WTC11 (cell line): ENCODE data around the gene NBEA. TPM values are rescaled to one million over a fixed set of nuclear protein-coding genes. Genes with fewer than 3 reads are reported as not detected.

Experiments
- ATAC-seq: fragments of 200-7000 bp; cut with Tn5 transposase; 2 replicates; pipeline ENCODE4 v1.10.0; 2021; ENCODE audit warnings: mild to moderate bottlenecking, moderate library complexity
- CTCF ChIA-PET: fragments of 300-600 bp; sonication (Branson Sonifier 250); formaldehyde crosslinking; loops from one replicate; lab custom pipeline; 2021; ENCODE audit warnings: antibody characterized with exemption; lab: Charles Lee
- POLR2A ChIA-PET: fragments of 350-600 bp; sonication (Branson Sonifier 250); formaldehyde crosslinking; loops from one replicate; lab custom pipeline; 2021; ENCODE audit warnings: antibody characterized with exemption; lab: Charles Lee
- DNase-seq: peaks from one replicate; pipeline ENCODE4 v3.0.0; 2021; ENCODE audit warnings: low spot score
- H3K27ac Mint-ChIP-seq: 2 replicates; pipeline ENCODE4 v1.8.0; 2021; ENCODE audit warnings: mixed read lengths
- H3K27me3 Mint-ChIP-seq: 2 replicates; pipeline ENCODE4 v1.8.0; 2021; ENCODE audit warnings: low read depth, mild to moderate bottlenecking, moderate library complexity, mixed read lengths
- H3K36me3 Mint-ChIP-seq: 2 replicates; pipeline ENCODE4 v1.8.0; 2021; ENCODE audit warnings: mixed read lengths
- H3K4me1 Mint-ChIP-seq: 2 replicates; pipeline ENCODE4 v1.8.0; 2022; ENCODE audit warnings: mixed read lengths
- H3K4me3 Mint-ChIP-seq: 2 replicates; pipeline ENCODE4 v1.8.0; 2021; ENCODE audit warnings: mild to moderate bottlenecking, moderate library complexity, mixed read lengths
- H3K9me3 Mint-ChIP-seq: 2 replicates; pipeline ENCODE4 v1.8.0; 2021; ENCODE audit warnings: mixed read lengths
- CREB1 ChIP-seq: sonication (generic); formaldehyde crosslinking; IDR thresholded peaks from 2 replicates; pipeline ENCODE4 v1.8.0; 2023; ENCODE audit warnings: mild to moderate bottlenecking, missing genetic modification reagents
- CREM ChIP-seq: sonication (generic); formaldehyde crosslinking; IDR thresholded peaks from 2 replicates; pipeline ENCODE4 v1.8.1; 2022; ENCODE audit warnings: mild to moderate bottlenecking, missing genetic modification reagents, moderate library complexity
- E2F1 ChIP-seq: sonication (generic); formaldehyde crosslinking; IDR thresholded peaks from 2 replicates; pipeline ENCODE4 v1.8.0; 2022; ENCODE audit warnings: mild to moderate bottlenecking, missing genetic modification reagents
- ELF4 ChIP-seq: sonication (generic); formaldehyde crosslinking; IDR thresholded peaks from 2 replicates; pipeline ENCODE4 v1.8.1; 2022; ENCODE audit warnings: low read depth, mild to moderate bottlenecking, moderate library complexity, missing genetic modification reagents
- ETV6 ChIP-seq: sonication (generic); formaldehyde crosslinking; IDR thresholded peaks from 2 replicates; pipeline ENCODE4 v1.8.1; 2022; ENCODE audit warnings: mild to moderate bottlenecking, missing genetic modification reagents
- FOXJ3 ChIP-seq: sonication (generic); formaldehyde crosslinking; IDR thresholded peaks from 2 replicates; pipeline ENCODE4 v1.9.0; 2021; ENCODE audit warnings: missing genetic modification reagents, mild to moderate bottlenecking, borderline replicate concordance
- FOXP4 ChIP-seq: sonication (generic); formaldehyde crosslinking; IDR thresholded peaks from 2 replicates; pipeline ENCODE4 v1.8.0; 2022; ENCODE audit warnings: mild to moderate bottlenecking, missing genetic modification reagents
- GRHL2 ChIP-seq: fragments of 250-450 bp; sonication (Bioruptor Pico); IDR thresholded peaks from 2 replicates; pipeline ENCODE4 v1.8.0; 2022; ENCODE audit warnings: mild to moderate bottlenecking, moderate library complexity; ENCODE audit not compliant: insufficient replicate concordance, severe bottlenecking
- GTF2I ChIP-seq: fragments of 250-450 bp; sonication (Bioruptor Pico); conservative IDR thresholded peaks from 2 replicates; pipeline ENCODE4 v1.4.0; 2021; ENCODE audit warnings: mild to moderate bottlenecking
- MAX ChIP-seq: sonication (generic); formaldehyde crosslinking; IDR thresholded peaks from 2 replicates; pipeline ENCODE4 v1.8.0; 2022; ENCODE audit warnings: mild to moderate bottlenecking, missing genetic modification reagents
- NR1H2 ChIP-seq: sonication (generic); formaldehyde crosslinking; IDR thresholded peaks from 2 replicates; pipeline ENCODE4 v1.9.0; 2021; ENCODE audit warnings: mild to moderate bottlenecking, moderate library complexity, missing genetic modification reagents
- PREB ChIP-seq: sonication (generic); formaldehyde crosslinking; IDR thresholded peaks from 2 replicates; pipeline ENCODE4 v1.8.1; 2022; ENCODE audit warnings: mild to moderate bottlenecking, missing genetic modification reagents, moderate library complexity, borderline replicate concordance
- PRRX2 ChIP-seq: fragments of 250-450 bp; sonication (Bioruptor Pico); IDR thresholded peaks from 2 replicates; pipeline ENCODE4 v1.8.0; 2021; ENCODE audit warnings: mild to moderate bottlenecking
- RORB ChIP-seq: fragments of 250-450 bp; sonication (Bioruptor Pico); IDR thresholded peaks from 2 replicates; pipeline ENCODE4 v1.9.0; 2021; ENCODE audit warnings: mild to moderate bottlenecking
- SOX15 ChIP-seq: fragments of 250-450 bp; sonication (Bioruptor Pico); IDR thresholded peaks from 2 replicates; pipeline ENCODE4 v1.9.0; 2021; ENCODE audit warnings: mild to moderate bottlenecking
- STAT6 ChIP-seq: sonication (generic); formaldehyde crosslinking; conservative IDR thresholded peaks from 2 replicates; pipeline ENCODE4 v1.8.1; 2023; ENCODE audit warnings: mild to moderate bottlenecking, low read depth, missing genetic modification reagents, moderate library complexity
- TCF7 ChIP-seq: sonication (generic); formaldehyde crosslinking; IDR thresholded peaks from 2 replicates; pipeline ENCODE4 v1.8.0; 2022; ENCODE audit warnings: mild to moderate bottlenecking, low read depth, missing genetic modification reagents, moderate library complexity
- TP53 ChIP-seq: sonication (generic); formaldehyde crosslinking; IDR thresholded peaks from 2 replicates; pipeline ENCODE4 v1.8.1; 2023; ENCODE audit warnings: mild to moderate bottlenecking, missing genetic modification reagents
- ZBTB21 ChIP-seq: sonication (generic); formaldehyde crosslinking; IDR thresholded peaks from 2 replicates; pipeline ENCODE4 v1.8.1; 2023; ENCODE audit warnings: mild to moderate bottlenecking, missing genetic modification reagents, borderline replicate concordance
- ZMAT4 ChIP-seq: fragments of 250-450 bp; sonication (Bioruptor Pico); IDR thresholded peaks from 2 replicates; pipeline ENCODE4 v1.9.0; 2021; ENCODE audit warnings: mild to moderate bottlenecking
- ZNF232 ChIP-seq: sonication (generic); formaldehyde crosslinking; IDR thresholded peaks from 2 replicates; pipeline ENCODE4 v1.8.0; 2022; ENCODE audit warnings: mild to moderate bottlenecking, missing genetic modification reagents
- ZNF532 ChIP-seq: fragments of 250-450 bp; sonication (Bioruptor Pico); IDR thresholded peaks from 2 replicates; pipeline ENCODE4 v1.9.0; 2021; ENCODE audit warnings: mild to moderate bottlenecking, borderline replicate concordance
- ZNF671 ChIP-seq: fragments of 250-450 bp; sonication (Bioruptor Pico); IDR thresholded peaks from 2 replicates; pipeline ENCODE4 v1.8.0; 2021; ENCODE audit warnings: mild to moderate bottlenecking
- total RNA-seq: library from RNA; stranded (reverse); gene quantifications from 3 replicates; pipeline ENCODE4 v1.2.3, GENCODE V29; 2021

NBEA gene
- total RNA-seq, 1 experiment from 2014 or later: 20.9 TPM

- no peak overlapping the region for H3K27ac Mint-ChIP-seq
- no peak overlapping the region for H3K4me3 Mint-ChIP-seq
- DNase-seq: no peak
- no peaks in the 10 kb centered on the region for H3K4me1 Mint-ChIP-seq
- peaks cover 5% of the 10 kb centered on the region for H3K9me3 Mint-ChIP-seq
- H3K36me3 Mint-ChIP-seq: no peaks in the 10 kb centered on the region
- no peak for TF ChIP-seq STAT6 (CRISPR knock-in tag)
- no peak for TF ChIP-seq FOXJ3 (CRISPR knock-in tag)
- no peak for TF ChIP-seq ZNF532 (CRISPR knock-in tag)
- TF ChIP-seq ZMAT4 (CRISPR knock-in tag): no peak
- no peak for TF ChIP-seq TP53 (CRISPR knock-in tag)
- no peak for TF ChIP-seq CREB1 (CRISPR knock-in tag)
- TF ChIP-seq ETV6 (CRISPR knock-in tag): no peak
- no peak for TF ChIP-seq SOX15 (CRISPR knock-in tag)
- TF ChIP-seq ZNF232 (CRISPR knock-in tag): no peak
- no peak for TF ChIP-seq TCF7 (CRISPR knock-in tag)
- no peaks in the 10 kb centered on the region for H3K27me3 Mint-ChIP-seq
- ChIA-PET CTCF (no interaction called here), POLR2A (no interaction called here)
- no peak for ATAC-seq
Observed at GRCh38 chr13:35332134-35332533, 390.1 kb downstream of the NBEA start.

GRCh38 chr13:35333157-35333556, 391.1 kb downstream of the NBEA start:
- Mint-ChIP-seq H3K27ac (no peak overlapping the region), H3K27me3 (no peaks in the 10 kb centered on the region), H3K9me3 (peaks cover 5% of the 10 kb centered on the region), H3K36me3 (no peaks in the 10 kb centered on the region), H3K4me1 (peaks cover 6% of the 10 kb centered on the region), H3K4me3 (no peak overlapping the region)
- POLR2A ChIA-PET: no interaction called here
- CTCF ChIA-PET: no interaction called here
- no peak for DNase-seq
- ATAC-seq: no peak
- TF ChIP-seq FOXP4 (CRISPR knock-in tag) (no peak), ZNF671 (no peak), PRRX2 (CRISPR knock-in tag) (no peak), CREM (CRISPR knock-in tag) (no peak), ZBTB21 (no peak), RORB (CRISPR knock-in tag) (no peak), E2F1 (CRISPR knock-in tag) (no peak), PREB (no peak), GTF2I (CRISPR knock-in tag) (no peak), ELF4 (CRISPR knock-in tag) (no peak), GRHL2 (CRISPR knock-in tag) (no peak), NR1H2 (no peak), MAX (no peak)
